Stimulated activated memory B cell treated with anti-CD40 and anti-IgM and Interleukin-4, amounts not matched to agents 10 μg/mL and 1 μg/mL and 100 μg/mL, for 72 hours (primary cell): ENCODE measurements around the gene POLR2J2.
"Not testable (repeated sequence)": the region's sequence is repeated elsewhere in the genome, so short reads cannot be mapped to it uniquely, and the experiment has no call there.

ENCODE experiments used
- ATAC-seq: fragments of 150-1000 bp; cut with Tn5 transposase; 2 replicates; pipeline ENCODE4 v1.10.0; 2021
- H3K27ac Mint-ChIP-seq: one replicate; pipeline ENCODE4 v1.8.0; 2022; ENCODE audit warnings: mild to moderate bottlenecking, mixed read lengths
- H3K27me3 Mint-ChIP-seq: one replicate; pipeline ENCODE4 v1.8.0; 2022; ENCODE audit warnings: mixed read lengths
- H3K36me3 Mint-ChIP-seq: one replicate; pipeline ENCODE4 v1.8.0; 2022; ENCODE audit warnings: mixed read lengths
- H3K4me1 Mint-ChIP-seq: one replicate; pipeline ENCODE4 v1.8.0; 2022; ENCODE audit warnings: mixed read lengths
- H3K4me3 Mint-ChIP-seq: one replicate; pipeline ENCODE4 v1.8.0; 2022; ENCODE audit warnings: mild to moderate bottlenecking, moderate library complexity, mixed read lengths
- H3K9me3 Mint-ChIP-seq: one replicate; pipeline ENCODE4 v1.8.0; 2022; ENCODE audit warnings: mixed read lengths

POLR2J2 gene

GRCh38 chr7:102688299-102689036 is 17.0 kb upstream of the POLR2J2 start:
- not testable (repeated sequence) for H3K27me3 Mint-ChIP-seq, H3K36me3 Mint-ChIP-seq, H3K27ac Mint-ChIP-seq, H3K9me3 Mint-ChIP-seq, H3K4me1 Mint-ChIP-seq, H3K4me3 Mint-ChIP-seq
- ATAC-seq, result peak; percentile 90

GRCh38 chr7:102682560-102682959 is 11.1 kb upstream of the POLR2J2 start:
- H3K9me3 Mint-ChIP-seq, H3K4me3 Mint-ChIP-seq, H3K4me1 Mint-ChIP-seq, H3K27me3 Mint-ChIP-seq, H3K27ac Mint-ChIP-seq, ATAC-seq, H3K36me3 Mint-ChIP-seq: not testable (repeated sequence)

- not testable (repeated sequence) for H3K27ac Mint-ChIP-seq
These were observed 9.3 kb upstream of the POLR2J2 start for GRCh38 chr7:102680780-102681179.

GRCh38 chr7:102675545-102675944 is 4.1 kb upstream of the POLR2J2 start:
- not testable (repeated sequence) for H3K4me1 Mint-ChIP-seq, H3K9me3 Mint-ChIP-seq, ATAC-seq, H3K4me3 Mint-ChIP-seq, H3K27ac Mint-ChIP-seq, H3K27me3 Mint-ChIP-seq, H3K36me3 Mint-ChIP-seq

More at GRCh38 chr7:102680780-102681179, 9.3 kb upstream of the POLR2J2 start:
- ATAC-seq, H3K36me3 Mint-ChIP-seq, H3K9me3 Mint-ChIP-seq, H3K27me3 Mint-ChIP-seq, H3K4me3 Mint-ChIP-seq, H3K4me1 Mint-ChIP-seq: not testable (repeated sequence)

- ATAC-seq, H3K27ac Mint-ChIP-seq, H3K36me3 Mint-ChIP-seq, H3K4me3 Mint-ChIP-seq, H3K9me3 Mint-ChIP-seq, H3K4me1 Mint-ChIP-seq, H3K27me3 Mint-ChIP-seq: not testable (repeated sequence)
These were observed 2.1 kb upstream of the POLR2J2 start for GRCh38 chr7:102673447-102674067.

GRCh38 chr7:102671956-102672307 is 469 bp upstream of the POLR2J2 start:
- not testable (repeated sequence) for H3K4me1 Mint-ChIP-seq, H3K27me3 Mint-ChIP-seq, H3K36me3 Mint-ChIP-seq, H3K9me3 Mint-ChIP-seq, H3K4me3 Mint-ChIP-seq
- ATAC-seq, result peak; percentile 24
- peak overlapping the region; percentile 68 for H3K27ac Mint-ChIP-seq

- H3K4me3 Mint-ChIP-seq, H3K36me3 Mint-ChIP-seq, H3K4me1 Mint-ChIP-seq, ATAC-seq, H3K9me3 Mint-ChIP-seq, H3K27me3 Mint-ChIP-seq, H3K27ac Mint-ChIP-seq: not testable (repeated sequence)
These were observed 3.9 kb downstream of the POLR2J2 start for GRCh38 chr7:102667523-102667922.

GRCh38 chr7:102666850-102667249 is 4.6 kb downstream of the POLR2J2 start:
- not testable (repeated sequence) for H3K36me3 Mint-ChIP-seq, H3K4me3 Mint-ChIP-seq, H3K4me1 Mint-ChIP-seq, H3K27me3 Mint-ChIP-seq, H3K27ac Mint-ChIP-seq, ATAC-seq, H3K9me3 Mint-ChIP-seq

GRCh38 chr7:102664765-102665164 is 6.7 kb downstream of the POLR2J2 start:
- H3K4me1 Mint-ChIP-seq, H3K9me3 Mint-ChIP-seq, ATAC-seq, H3K27me3 Mint-ChIP-seq, H3K36me3 Mint-ChIP-seq, H3K4me3 Mint-ChIP-seq, H3K27ac Mint-ChIP-seq: not testable (repeated sequence)

- not testable (repeated sequence) for ATAC-seq, H3K27me3 Mint-ChIP-seq, H3K9me3 Mint-ChIP-seq, H3K36me3 Mint-ChIP-seq, H3K4me1 Mint-ChIP-seq, H3K4me3 Mint-ChIP-seq, H3K27ac Mint-ChIP-seq
These were observed 21.5 kb downstream of the POLR2J2 start, which contains the start of gene SPDYE2B for GRCh38 chr7:102649924-102650323. Gene SPDYE2B (plus strand): TSS chr7:102650319. CDS start chr7:102652349, 2,030 bp downstream.

GRCh38 chr7:102647813-102648212 is 23.6 kb downstream of the POLR2J2 start:
- H3K27ac Mint-ChIP-seq, H3K27me3 Mint-ChIP-seq: not testable (repeated sequence)

GRCh38 chr7:102643404-102643803 is 28.1 kb downstream of the POLR2J2 start:
- not testable (repeated sequence) for H3K4me1 Mint-ChIP-seq, H3K27me3 Mint-ChIP-seq, H3K4me3 Mint-ChIP-seq, H3K9me3 Mint-ChIP-seq, H3K36me3 Mint-ChIP-seq, ATAC-seq, H3K27ac Mint-ChIP-seq

More at GRCh38 chr7:102647813-102648212, 23.6 kb downstream of the POLR2J2 start:
- not testable (repeated sequence) for ATAC-seq, H3K36me3 Mint-ChIP-seq, H3K4me3 Mint-ChIP-seq, H3K9me3 Mint-ChIP-seq, H3K4me1 Mint-ChIP-seq

- ATAC-seq, H3K4me3 Mint-ChIP-seq, H3K27ac Mint-ChIP-seq, H3K9me3 Mint-ChIP-seq, H3K27me3 Mint-ChIP-seq, H3K36me3 Mint-ChIP-seq, H3K4me1 Mint-ChIP-seq: not testable (repeated sequence)
These were observed 28.8 kb downstream of the POLR2J2 start, which contains the start of gene UPK3BL1 for GRCh38 chr7:102642691-102643090. Gene UPK3BL1 (minus strand): TSS chr7:102642791. CDS start chr7:102642741, 50 bp downstream.

- H3K27me3 Mint-ChIP-seq, H3K4me3 Mint-ChIP-seq, H3K36me3 Mint-ChIP-seq, H3K9me3 Mint-ChIP-seq, H3K4me1 Mint-ChIP-seq, H3K27ac Mint-ChIP-seq: not testable (repeated sequence)
- peak; percentile 58 for ATAC-seq
These were observed 32.6 kb downstream of the POLR2J2 start for GRCh38 chr7:102638848-102639247.

GRCh38 chr7:102636956-102637355 is 34.5 kb downstream of the POLR2J2 start:
- not testable (repeated sequence) for H3K36me3 Mint-ChIP-seq

GRCh38 chr7:102635354-102635753 is 36.1 kb downstream of the POLR2J2 start:
- ATAC-seq, H3K4me1 Mint-ChIP-seq, H3K27ac Mint-ChIP-seq, H3K27me3 Mint-ChIP-seq, H3K4me3 Mint-ChIP-seq, H3K36me3 Mint-ChIP-seq, H3K9me3 Mint-ChIP-seq: not testable (repeated sequence)

More at GRCh38 chr7:102636956-102637355, 34.5 kb downstream of the POLR2J2 start:
- not testable (repeated sequence) for H3K27me3 Mint-ChIP-seq, H3K4me1 Mint-ChIP-seq, H3K27ac Mint-ChIP-seq, ATAC-seq, H3K4me3 Mint-ChIP-seq, H3K9me3 Mint-ChIP-seq
